ENCODE data around the gene PDE11A. TPM values are rescaled to one million over a fixed set of nuclear protein-coding genes. Genes with fewer than 3 reads are reported as not detected.

PDE11A gene
- total RNA-seq, 1 experiment from 2014 or later, result 0.61 TPM

DNA sequence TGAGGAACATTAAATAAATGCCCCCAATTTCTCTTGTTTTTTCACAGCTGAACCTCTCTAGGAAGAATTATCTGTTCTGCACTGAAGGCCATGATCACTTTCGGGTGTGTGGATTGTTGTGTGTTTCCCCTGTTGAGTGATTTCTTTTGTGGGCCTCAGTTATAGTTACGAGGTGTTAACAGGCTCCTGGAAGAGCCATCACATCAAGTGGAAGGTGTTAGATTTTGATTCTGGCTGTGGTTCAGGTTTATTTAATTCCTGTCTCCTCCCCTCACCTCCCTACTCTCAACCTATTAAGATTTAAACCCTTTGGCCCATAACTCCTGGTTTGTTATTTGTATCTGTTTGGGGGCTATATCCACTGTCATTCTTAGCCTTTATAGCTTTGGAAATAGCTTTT, 497.2 kb downstream of the PDE11A start:
- CTCF ChIA-PET, result no interaction called here
- RAD21 ChIA-PET (ENCODE audit: low non-redundant PET in 1 of 2, low total read pairs in 2 of 2, uncharacterized antibody in 2 of 2, unreplicated experiment in 2 of 2), result no interaction called here
- Histone ChIP-seq H3K9ac (ENCODE audit: low read length) (no peak overlapping the region), H3K27me3 (ENCODE audit: insufficient read depth, low read length) (no peaks in the 10 kb centered on the region), H3K27ac (ENCODE audit: low read depth, low read length) (no peak overlapping the region), H3K4me2 (ENCODE audit: low read length) (no peak overlapping the region), H3K9me2 (ENCODE audit: insufficient read depth) (no peaks in the 10 kb centered on the region), H3K4me1 (ENCODE audit: control insufficient read depth in 1 of 2, insufficient read depth in 2 of 2, low read length in 2 of 2) (no peaks in the 10 kb centered on the region), H3K9me3 (ENCODE audit: control insufficient read depth in 1 of 2, insufficient read depth in 1 of 2, low read depth in 1 of 2, low read length in 2 of 2) (no peaks in the 10 kb centered on the region), H4K20me1 (ENCODE audit: insufficient read depth) (no peaks in the 10 kb centered on the region), H3K4me3 (replicated peaks in 1 of 2; ENCODE audit: low read depth in 1 of 2, low read length in 2 of 2) (no peak overlapping the region), H2AFZ (ENCODE audit: low read depth, low read length, poor library complexity, severe bottlenecking) (no peak overlapping the region), H3K36me3 (ENCODE audit: control insufficient read depth in 1 of 2, insufficient read depth in 2 of 2, low read length in 2 of 2) (no peaks in the 10 kb centered on the region), H3K79me2 (ENCODE audit: insufficient read depth, low read length) (no peaks in the 10 kb centered on the region)
- ATAC-seq (no peak), DNase-seq (ENCODE audit: low read depth, low spot score) (no peak)
- POLR2A ChIA-PET, result no interaction called here
- BruUV-seq (replicated peaks), result no TSS peak
- TF ChIP-seq, protein P1, sequence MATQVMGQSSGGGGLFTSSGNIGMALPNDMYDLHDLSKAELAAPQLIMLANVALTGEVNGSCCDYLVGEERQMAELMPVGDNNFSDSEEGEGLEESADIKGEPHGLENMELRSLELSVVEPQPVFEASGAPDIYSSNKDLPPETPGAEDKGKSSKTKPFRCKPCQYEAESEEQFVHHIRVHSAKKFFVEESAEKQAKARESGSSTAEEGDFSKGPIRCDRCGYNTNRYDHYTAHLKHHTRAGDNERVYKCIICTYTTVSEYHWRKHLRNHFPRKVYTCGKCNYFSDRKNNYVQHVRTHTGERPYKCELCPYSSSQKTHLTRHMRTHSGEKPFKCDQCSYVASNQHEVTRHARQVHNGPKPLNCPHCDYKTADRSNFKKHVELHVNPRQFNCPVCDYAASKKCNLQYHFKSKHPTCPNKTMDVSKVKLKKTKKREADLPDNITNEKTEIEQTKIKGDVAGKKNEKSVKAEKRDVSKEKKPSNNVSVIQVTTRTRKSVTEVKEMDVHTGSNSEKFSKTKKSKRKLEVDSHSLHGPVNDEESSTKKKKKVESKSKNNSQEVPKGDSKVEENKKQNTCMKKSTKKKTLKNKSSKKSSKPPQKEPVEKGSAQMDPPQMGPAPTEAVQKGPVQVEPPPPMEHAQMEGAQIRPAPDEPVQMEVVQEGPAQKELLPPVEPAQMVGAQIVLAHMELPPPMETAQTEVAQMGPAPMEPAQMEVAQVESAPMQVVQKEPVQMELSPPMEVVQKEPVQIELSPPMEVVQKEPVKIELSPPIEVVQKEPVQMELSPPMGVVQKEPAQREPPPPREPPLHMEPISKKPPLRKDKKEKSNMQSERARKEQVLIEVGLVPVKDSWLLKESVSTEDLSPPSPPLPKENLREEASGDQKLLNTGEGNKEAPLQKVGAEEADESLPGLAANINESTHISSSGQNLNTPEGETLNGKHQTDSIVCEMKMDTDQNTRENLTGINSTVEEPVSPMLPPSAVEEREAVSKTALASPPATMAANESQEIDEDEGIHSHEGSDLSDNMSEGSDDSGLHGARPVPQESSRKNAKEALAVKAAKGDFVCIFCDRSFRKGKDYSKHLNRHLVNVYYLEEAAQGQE (IDR thresholded peaks at IDR 0.05; ENCODE audit: low read depth), result no peak
- no peak for TF ChIP-seq SIN3A (IDR thresholded peaks at IDR 0.05; ENCODE audit: low read depth)
- no peak for TF ChIP-seq JUND (IDR thresholded peaks at IDR 0.05)
- no peak for TF ChIP-seq FOSL1 (IDR thresholded peaks at IDR 0.05; ENCODE audit: low read depth)
- TF ChIP-seq ZFX (IDR thresholded peaks at IDR 0.05), result no peak
- no peak for TF ChIP-seq ZNF274 (IDR thresholded peaks at IDR 0.05; ENCODE audit: low read depth, low read length)
- no peak for TF ChIP-seq RAD21 (IDR thresholded peaks at IDR 0.05; ENCODE audit: low read depth)
- TF ChIP-seq SP1 (IDR thresholded peaks at IDR 0.05; ENCODE audit: low read depth), result no peak
- no peak for TF ChIP-seq ELF1 (IDR thresholded peaks at IDR 0.05; ENCODE audit: borderline replicate concordance, low read depth)
- intact Hi-C loops (cut with micrococcal nuclease), result no loop called here
